HG03558 (cell line): Measurements from ENCODE around the gene HYKK.

Experiments
- ATAC-seq: cut with Tn5 transposase; IDR thresholded peaks from one replicate; pipeline ENCODE4 v1.9.1; 2021; ENCODE audit warnings: moderate number of reproducible peaks; ENCODE audit not compliant: unreplicated experiment; ENCODE audit errors: extremely low read depth

HYKK gene

DNA sequence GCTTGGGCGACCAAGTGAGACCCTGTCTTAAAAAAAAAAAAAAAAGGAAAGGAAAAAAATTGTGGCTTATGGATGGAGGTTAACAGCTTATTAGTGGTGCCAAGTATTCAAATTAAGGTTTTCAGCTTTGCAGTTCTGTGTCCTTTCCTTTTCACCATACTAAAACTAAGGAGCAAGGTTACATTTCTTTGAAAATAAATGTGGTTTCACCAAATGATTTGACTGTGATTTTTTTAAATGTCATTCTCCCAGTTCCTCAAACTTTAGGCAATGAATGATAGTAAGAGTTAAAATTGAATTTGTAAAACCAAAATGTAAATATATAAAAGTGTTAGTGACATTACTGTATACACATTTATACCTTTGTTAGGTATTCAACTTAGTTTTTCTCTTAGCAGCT, 67.6 kb downstream of the HYKK start:
- ATAC-seq = no peak
